Stomach smooth muscle (tissue), 2 donors: ENCODE measurements around the gene MYBL2.
"Not testable (repeated sequence)": the region's sequence is repeated elsewhere in the genome, so short reads cannot be mapped to it uniquely, and the experiment has no call there.

Experiments used
- H3K27ac ChIP-seq: one replicate; pipeline ENCODE4 v1.7.0; 2013; ENCODE audit warnings: mild to moderate bottlenecking, low read length, inconsistent platforms
- H3K27me3 ChIP-seq, 2 donors: one replicate each; pipeline ENCODE4 v1.7.0; 2013; ENCODE audit warnings: low read length in 2 of 2; ENCODE audit not compliant: insufficient read depth in 2 of 2, control insufficient read depth in 1 of 2
- H3K36me3 ChIP-seq, 2 donors: one replicate each; pipeline ENCODE4 v1.7.0; 2013; ENCODE audit warnings: low read length in 2 of 2; ENCODE audit not compliant: control insufficient read depth in 2 of 2, insufficient read depth in 2 of 2
- H3K4me1 ChIP-seq: one replicate; pipeline ENCODE4 v1.7.0; 2013; ENCODE audit warnings: low read length; ENCODE audit not compliant: control insufficient read depth, insufficient read depth
- H3K4me3 ChIP-seq, 2 donors: one replicate each; pipeline ENCODE4 v1.7.0; 2013; ENCODE audit warnings: low read length in 2 of 2
- H3K9ac ChIP-seq, 2 donors: one replicate each; pipeline ENCODE4 v1.7.0; 2013; ENCODE audit warnings: low read length in 2 of 2, mild to moderate bottlenecking in 1 of 2
- H3K9me3 ChIP-seq, 2 donors: one replicate each; pipeline ENCODE4 v1.7.0; 2013; ENCODE audit warnings: low read length in 2 of 2; ENCODE audit not compliant: control insufficient read depth in 2 of 2
- donor health status: healthy.
- donor health status: Pancreatic carcinoma.

The MYBL2 gene

GRCh38 chr20:43751167-43752050, 84.5 kb downstream of the MYBL2 start:
- no peak overlapping the region for H3K4me3 ChIP-seq
- H3K9me3 ChIP-seq = no peaks in the 10 kb centered on the region
- H3K27me3 ChIP-seq = peaks cover 2 to 3% of the 10 kb centered on the region in 2 donors
- H3K36me3 ChIP-seq = no peaks in the 10 kb centered on the region
- peaks cover 11% of the 10 kb centered on the region for H3K4me1 ChIP-seq
- H3K27ac ChIP-seq = peak overlapping the region; percentile 67
- H3K9ac ChIP-seq = peak overlapping the region in 1 of 2 donors; percentile 36

GRCh38 chr20:43752051-43752360, 85.1 kb downstream of the MYBL2 start:
- peaks cover 11% of the 10 kb centered on the region for H3K4me1 ChIP-seq
- peak overlapping the region; percentile 67 for H3K27ac ChIP-seq
- H3K27me3 ChIP-seq = peaks cover 2 to 3% of the 10 kb centered on the region in 2 donors
- H3K36me3 ChIP-seq = no peaks in the 10 kb centered on the region
- no peak overlapping the region for H3K9ac ChIP-seq
- H3K9me3 ChIP-seq = no peaks in the 10 kb centered on the region
- H3K4me3 ChIP-seq = no peak overlapping the region

DNA sequence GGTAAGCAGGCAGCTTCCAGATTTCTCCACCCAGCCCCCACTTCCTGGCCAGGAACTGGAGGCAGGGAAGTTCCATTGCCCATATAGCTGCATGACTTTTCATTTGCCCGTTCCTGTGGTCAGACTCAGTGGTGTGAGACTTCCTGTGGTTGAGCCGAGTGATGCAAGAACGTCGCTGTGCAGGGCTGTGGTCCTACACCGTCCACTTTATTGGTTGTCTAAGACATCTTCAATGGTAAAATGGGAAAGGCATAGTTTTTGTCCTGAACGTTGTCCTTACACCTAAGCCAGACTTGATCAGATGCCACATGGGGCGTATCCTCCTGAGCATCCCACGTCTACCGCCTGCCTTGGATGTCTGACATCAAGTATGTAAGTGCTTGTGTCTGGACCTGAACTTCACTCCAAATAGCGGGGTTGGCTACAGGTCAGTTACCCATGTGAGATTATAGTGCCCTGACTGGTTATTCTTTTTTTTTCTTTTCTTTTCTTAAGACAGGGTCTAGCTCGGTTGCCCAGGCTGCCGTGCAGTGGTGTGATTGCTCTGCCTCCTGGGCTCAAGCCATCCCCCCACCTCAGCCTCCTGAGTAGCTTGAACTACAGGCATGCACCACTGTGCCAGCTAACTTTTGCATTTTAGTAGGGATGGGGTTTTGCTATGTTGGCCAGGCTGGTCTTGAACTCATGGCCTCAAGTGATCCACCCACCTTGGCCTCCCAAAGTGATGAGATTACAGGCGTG, 85.8 kb downstream of the MYBL2 start:
- peaks cover 11% of the 10 kb centered on the region for H3K4me1 ChIP-seq
- H3K4me3 ChIP-seq = no peak overlapping the region
- no peak overlapping the region for H3K27ac ChIP-seq
- no peaks in the 10 kb centered on the region for H3K9me3 ChIP-seq
- H3K36me3 ChIP-seq = no peaks in the 10 kb centered on the region
- no peak overlapping the region for H3K9ac ChIP-seq
- H3K27me3 ChIP-seq = peaks cover 2 to 3% of the 10 kb centered on the region in 2 donors

- no peak overlapping the region for H3K27ac ChIP-seq
- no peak overlapping the region for H3K4me3 ChIP-seq
Measured at GRCh38 chr20:43755390-43755789, 88.5 kb downstream of the MYBL2 start.

DNA sequence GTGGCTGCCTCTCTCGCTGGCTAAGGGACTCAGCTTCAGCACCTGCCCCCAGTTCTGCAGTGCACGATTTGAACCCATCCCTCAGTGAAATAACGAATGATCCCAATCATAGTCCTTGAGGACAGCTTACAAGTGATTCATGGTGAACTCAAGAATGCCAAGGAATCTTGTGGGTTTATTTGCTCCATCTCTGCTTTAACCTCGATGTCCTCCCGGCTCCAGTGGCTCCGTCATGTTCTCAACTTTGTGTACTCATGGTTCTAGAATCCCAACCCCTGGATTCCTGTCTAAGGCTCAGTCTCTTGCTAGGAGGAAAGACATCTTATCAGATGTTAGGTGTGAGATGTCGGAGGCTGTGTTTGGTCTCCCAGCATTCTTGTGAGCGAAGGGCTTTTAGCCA, 88.9 kb downstream of the MYBL2 start:
- Histone ChIP-seq H3K27me3 (no peaks in the 10 kb centered on the region), H3K9ac (no peak overlapping the region), H3K27ac (no peak overlapping the region), H3K4me3 (no peak overlapping the region), H3K36me3 (no peaks in the 10 kb centered on the region), H3K4me1 (peaks cover 6% of the 10 kb centered on the region), H3K9me3 (no peaks in the 10 kb centered on the region)

More at GRCh38 chr20:43755390-43755789, 88.5 kb downstream of the MYBL2 start:
- H3K36me3 ChIP-seq = no peaks in the 10 kb centered on the region
- no peaks in the 10 kb centered on the region for H3K9me3 ChIP-seq
- no peak overlapping the region for H3K9ac ChIP-seq
- H3K27me3 ChIP-seq = no peaks in the 10 kb centered on the region
- peaks cover 7% of the 10 kb centered on the region for H3K4me1 ChIP-seq

DNA sequence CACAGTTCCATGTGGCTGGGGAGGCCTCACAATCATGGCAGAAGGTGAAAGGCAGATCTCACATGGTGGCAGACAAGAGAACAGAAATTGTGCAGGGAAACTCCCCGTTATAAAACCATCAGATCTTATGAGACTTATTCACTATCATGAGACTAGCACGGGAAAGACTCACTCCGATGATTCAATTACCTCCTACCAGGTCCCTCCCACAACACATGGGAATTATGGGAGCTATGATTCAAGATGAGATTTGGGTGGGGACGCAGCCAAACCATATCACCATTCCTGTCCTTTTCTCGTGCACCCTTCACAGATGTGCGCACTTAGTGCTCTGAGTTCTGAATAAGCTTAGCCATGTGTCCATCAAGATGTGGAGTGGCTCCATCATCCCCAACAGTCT, 91.0 kb downstream of the MYBL2 start:
- not testable (repeated sequence) for H3K9me3 ChIP-seq, H3K27me3 ChIP-seq, H3K36me3 ChIP-seq, H3K27ac ChIP-seq, H3K4me3 ChIP-seq, H3K9ac ChIP-seq
- peaks cover 16% of the 10 kb centered on the region for H3K4me1 ChIP-seq

- no peak overlapping the region for H3K4me3 ChIP-seq
- no peaks in the 10 kb centered on the region for H3K9me3 ChIP-seq
- H3K36me3 ChIP-seq = no peaks in the 10 kb centered on the region
- H3K27me3 ChIP-seq = peaks cover 0 to 2% of the 10 kb centered on the region in 2 donors
- H3K4me1 ChIP-seq = peaks cover 25% of the 10 kb centered on the region
- peak overlapping the region; percentile 31 for H3K27ac ChIP-seq
- H3K9ac ChIP-seq = no peak overlapping the region
Measured at GRCh38 chr20:43761386-43762340, 94.7 kb downstream of the MYBL2 start.

DNA sequence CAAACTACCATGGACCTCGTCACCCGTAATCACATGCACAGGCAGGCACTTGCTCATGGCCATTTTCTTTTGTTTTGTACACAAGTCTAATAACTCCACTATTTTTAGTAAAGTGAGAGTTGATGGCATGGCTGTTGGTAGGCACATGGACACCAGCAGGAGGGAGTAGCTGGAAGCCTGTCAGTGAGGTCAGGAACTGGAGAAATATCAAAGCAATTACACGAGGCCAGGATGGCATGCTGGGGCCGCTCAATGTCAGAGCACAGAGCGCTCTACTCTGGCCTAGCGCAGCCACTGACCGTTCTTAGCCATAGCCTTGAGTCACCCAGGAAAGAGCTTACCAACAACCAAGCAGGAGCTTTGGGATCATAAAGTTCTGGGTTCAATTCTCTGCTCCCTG, 96.0 kb downstream of the MYBL2 start:
- Histone ChIP-seq H3K4me3 (no peak overlapping the region), H3K27ac (no peak overlapping the region), H3K4me1 (peaks cover 38% of the 10 kb centered on the region), H3K27me3 (peaks cover 0 to 2% of the 10 kb centered on the region in 2 donors), H3K36me3 (no peaks in the 10 kb centered on the region), H3K9ac (no peak overlapping the region), H3K9me3 (no peaks in the 10 kb centered on the region)

DNA sequence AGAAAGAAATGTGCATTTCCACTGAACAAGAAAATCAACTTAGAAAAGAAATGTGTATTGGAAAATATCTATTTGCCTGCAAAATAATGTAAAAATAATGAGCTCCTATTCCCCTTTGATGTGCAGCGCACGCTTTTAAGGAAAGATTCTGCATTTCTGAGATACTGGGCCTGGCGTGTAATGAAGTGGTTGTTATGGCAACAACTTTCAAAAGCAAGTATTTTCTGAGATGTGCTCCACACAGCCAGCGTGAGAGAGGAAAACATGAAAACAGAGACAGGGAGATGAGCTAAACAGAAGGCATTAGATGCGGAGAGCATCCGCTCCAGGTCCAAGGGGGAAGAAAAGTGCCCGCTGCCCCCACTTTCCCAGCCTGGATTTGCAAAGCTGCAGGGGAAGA, 99.0 kb downstream of the MYBL2 start:
- peaks cover 38% of the 10 kb centered on the region for H3K4me1 ChIP-seq
- H3K27ac ChIP-seq = no peak overlapping the region
- H3K36me3 ChIP-seq = no peaks in the 10 kb centered on the region
- no peak overlapping the region for H3K9ac ChIP-seq
- no peaks in the 10 kb centered on the region for H3K9me3 ChIP-seq
- no peak overlapping the region for H3K4me3 ChIP-seq
- H3K27me3 ChIP-seq = peaks cover 0 to 2% of the 10 kb centered on the region in 2 donors
